Astrocyte (in vitro differentiated cells and primary cell): ENCODE data around the gene NPAS3. TPM values are rescaled to one million over a fixed set of nuclear protein-coding genes. Genes with fewer than 3 reads are reported as not detected.

ENCODE experiments used
- DNase-seq: peaks from one replicate; pipeline ENCODE4 v3.0.0-alpha.2; 2010; ENCODE audit warnings: low read depth
- FAIRE-seq: peaks from 2 replicates; lab custom pipeline; 2011; peaks lifted over from hg19 to GRCh38; lab: Jason Lieb, UNC
- H2AFZ ChIP-seq: 2 replicates; pipeline ENCODE4 v1.6.0; 2012; ENCODE audit warnings: low read depth, low read length, inconsistent platforms
- H3K27ac ChIP-seq: 2 replicates; pipeline ENCODE4 v1.5.1; 2011; ENCODE audit warnings: low read depth, low read length, inconsistent platforms
- H3K27me3 ChIP-seq: 2 replicates; pipeline ENCODE4 v1.6.0; 2011; ENCODE audit warnings: low read length, inconsistent platforms; ENCODE audit not compliant: insufficient read depth
- H3K36me3 ChIP-seq: 2 replicates; pipeline ENCODE4 v1.5.1; 2011; ENCODE audit warnings: low read length, inconsistent platforms; ENCODE audit not compliant: insufficient read depth
- H3K4me1 ChIP-seq: 2 replicates; pipeline ENCODE4 v1.5.1; 2011; ENCODE audit warnings: low read length, inconsistent platforms; ENCODE audit not compliant: insufficient read depth
- H3K4me2 ChIP-seq: 2 replicates; pipeline ENCODE4 v1.6.0; 2012; ENCODE audit warnings: low read length, inconsistent platforms
- H3K4me3 ChIP-seq: 2 replicates; pipeline ENCODE4 v1.5.1; 2011; ENCODE audit warnings: low read depth, mild to moderate bottlenecking, low read length, inconsistent platforms; ENCODE audit not compliant: insufficient read depth
- H3K79me2 ChIP-seq: 2 replicates; pipeline ENCODE4 v1.6.0; 2012; ENCODE audit warnings: mild to moderate bottlenecking, low read length, inconsistent platforms; ENCODE audit not compliant: insufficient read depth
- H3K9ac ChIP-seq: 2 replicates; pipeline ENCODE4 v1.6.0; 2012; ENCODE audit warnings: mild to moderate bottlenecking, low read length, inconsistent platforms
- H3K9me3 ChIP-seq: 2 replicates; pipeline ENCODE4 v1.5.1; 2012; ENCODE audit warnings: low read depth, mild to moderate bottlenecking, low read length, inconsistent platforms; ENCODE audit not compliant: insufficient read depth
- H4K20me1 ChIP-seq: 2 replicates; pipeline ENCODE4 v1.6.0; 2012; ENCODE audit warnings: low read length, inconsistent platforms; ENCODE audit not compliant: insufficient read depth
- H3K27ac Mint-ChIP-seq: one replicate; pipeline ENCODE4 v1.8.0; 2021; ENCODE audit warnings: mild to moderate bottlenecking, mixed read lengths; ENCODE audit not compliant: unreplicated experiment
- H3K27me3 Mint-ChIP-seq: one replicate; pipeline ENCODE4 v1.8.0; 2021; ENCODE audit warnings: low read depth, mixed read lengths; ENCODE audit not compliant: unreplicated experiment
- H3K36me3 Mint-ChIP-seq: one replicate; pipeline ENCODE4 v1.8.0; 2021; ENCODE audit warnings: low read depth, mixed read lengths; ENCODE audit not compliant: unreplicated experiment
- H3K4me1 Mint-ChIP-seq: one replicate; pipeline ENCODE4 v1.8.0; 2021; ENCODE audit warnings: low read depth, mixed read lengths; ENCODE audit not compliant: unreplicated experiment
- H3K4me3 Mint-ChIP-seq: one replicate; pipeline ENCODE4 v1.8.0; 2021; ENCODE audit warnings: mild to moderate bottlenecking, moderate library complexity, mixed read lengths; ENCODE audit not compliant: unreplicated experiment
- H3K9me3 Mint-ChIP-seq: one replicate; pipeline ENCODE4 v1.8.0; 2021; ENCODE audit warnings: mild to moderate bottlenecking, mixed read lengths; ENCODE audit not compliant: unreplicated experiment
- EZH2 ChIP-seq: IDR thresholded peaks from 2 replicates; pipeline ENCODE4 v1.6.1; 2012; ENCODE audit warnings: mild to moderate bottlenecking, low read length, inconsistent platforms; ENCODE audit not compliant: insufficient read depth
- total RNA-seq: library from RNA; stranded (reverse); gene quantifications from 2 replicates; pipeline ENCODE4 v1.2.1, GENCODE V29; 2021
- TF ChIP-seq, protein P1 (sequence below): IDR thresholded peaks from 2 replicates; pipeline ENCODE4 v1.5.1; 2011; ENCODE audit warnings: low read depth, mild to moderate bottlenecking, inconsistent platforms, low read length, moderate library complexity; ENCODE audit not compliant: insufficient read depth

The NPAS3 gene
- total RNA-seq, 1 donor from 2014 or later: 2.6 TPM

- Histone ChIP-seq H3K79me2 (no peaks in the 10 kb centered on the region), H3K4me2 (no peak overlapping the region), H3K4me1 (no peaks in the 10 kb centered on the region), H3K9me3 (no peaks in the 10 kb centered on the region), H3K4me3 (no peak overlapping the region), H3K36me3 (no peaks in the 10 kb centered on the region), H4K20me1 (no peaks in the 10 kb centered on the region), H3K27me3 (peaks cover 2% of the 10 kb centered on the region), H3K27ac (no peak overlapping the region), H2AFZ (no peak overlapping the region), H3K9ac (no peak overlapping the region)
- DNase-seq: peak; percentile 3
- Mint-ChIP-seq H3K4me1 (peaks cover 5% of the 10 kb centered on the region), H3K4me3 (no peak overlapping the region), H3K36me3 (no peaks in the 10 kb centered on the region), H3K27ac (no peak overlapping the region), H3K9me3 (no peaks in the 10 kb centered on the region), H3K27me3 (peaks cover 3% of the 10 kb centered on the region)
- TF ChIP-seq, protein P1, sequence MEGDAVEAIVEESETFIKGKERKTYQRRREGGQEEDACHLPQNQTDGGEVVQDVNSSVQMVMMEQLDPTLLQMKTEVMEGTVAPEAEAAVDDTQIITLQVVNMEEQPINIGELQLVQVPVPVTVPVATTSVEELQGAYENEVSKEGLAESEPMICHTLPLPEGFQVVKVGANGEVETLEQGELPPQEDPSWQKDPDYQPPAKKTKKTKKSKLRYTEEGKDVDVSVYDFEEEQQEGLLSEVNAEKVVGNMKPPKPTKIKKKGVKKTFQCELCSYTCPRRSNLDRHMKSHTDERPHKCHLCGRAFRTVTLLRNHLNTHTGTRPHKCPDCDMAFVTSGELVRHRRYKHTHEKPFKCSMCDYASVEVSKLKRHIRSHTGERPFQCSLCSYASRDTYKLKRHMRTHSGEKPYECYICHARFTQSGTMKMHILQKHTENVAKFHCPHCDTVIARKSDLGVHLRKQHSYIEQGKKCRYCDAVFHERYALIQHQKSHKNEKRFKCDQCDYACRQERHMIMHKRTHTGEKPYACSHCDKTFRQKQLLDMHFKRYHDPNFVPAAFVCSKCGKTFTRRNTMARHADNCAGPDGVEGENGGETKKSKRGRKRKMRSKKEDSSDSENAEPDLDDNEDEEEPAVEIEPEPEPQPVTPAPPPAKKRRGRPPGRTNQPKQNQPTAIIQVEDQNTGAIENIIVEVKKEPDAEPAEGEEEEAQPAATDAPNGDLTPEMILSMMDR: no peak
- no peak for TF ChIP-seq EZH2
- no peak for FAIRE-seq
These were observed 447.5 kb downstream of the NPAS3 start for GRCh38 chr14:33386140-33386539.

DNA sequence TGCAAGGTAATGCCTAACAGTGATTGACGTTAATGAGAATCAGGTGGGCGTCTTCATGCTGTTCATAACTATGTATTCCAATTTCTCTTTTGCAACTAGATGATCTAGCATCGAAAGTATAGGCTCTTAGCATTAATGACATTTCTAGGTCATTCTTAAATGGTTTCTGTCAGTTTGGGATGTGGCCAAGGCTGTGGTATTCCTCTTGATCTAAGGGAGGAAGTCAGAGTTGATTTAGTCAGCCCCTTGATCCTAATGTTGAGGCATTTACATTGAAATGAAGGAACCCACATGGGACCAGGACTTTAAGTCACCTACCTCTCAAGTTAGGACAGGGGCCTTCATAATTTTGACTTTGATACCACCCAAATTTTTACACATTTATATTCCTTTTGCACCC, 448.1 kb downstream of the NPAS3 start:
- no peaks in the 10 kb centered on the region for H3K79me2 ChIP-seq
- H3K4me1 ChIP-seq: no peaks in the 10 kb centered on the region
- H3K27ac ChIP-seq: no peak overlapping the region
- TF ChIP-seq, protein P1: no peak
- no peak for TF ChIP-seq EZH2
- FAIRE-seq: no peak
- H3K4me3 Mint-ChIP-seq: no peak overlapping the region
- H3K36me3 Mint-ChIP-seq: no peaks in the 10 kb centered on the region
- no peaks in the 10 kb centered on the region for H3K9me3 ChIP-seq
- H3K9ac ChIP-seq: no peak overlapping the region
- H2AFZ ChIP-seq: no peak overlapping the region
- no peak overlapping the region for H3K27ac Mint-ChIP-seq
- H3K9me3 Mint-ChIP-seq: no peaks in the 10 kb centered on the region
- H3K4me2 ChIP-seq: no peak overlapping the region
- DNase-seq: peak; percentile 56
- H3K27me3 Mint-ChIP-seq: peaks cover 3% of the 10 kb centered on the region
- no peaks in the 10 kb centered on the region for H3K36me3 ChIP-seq
- no peaks in the 10 kb centered on the region for H4K20me1 ChIP-seq
- peaks cover 2% of the 10 kb centered on the region for H3K27me3 ChIP-seq
- H3K4me1 Mint-ChIP-seq: peaks cover 5% of the 10 kb centered on the region
- no peak overlapping the region for H3K4me3 ChIP-seq

DNA sequence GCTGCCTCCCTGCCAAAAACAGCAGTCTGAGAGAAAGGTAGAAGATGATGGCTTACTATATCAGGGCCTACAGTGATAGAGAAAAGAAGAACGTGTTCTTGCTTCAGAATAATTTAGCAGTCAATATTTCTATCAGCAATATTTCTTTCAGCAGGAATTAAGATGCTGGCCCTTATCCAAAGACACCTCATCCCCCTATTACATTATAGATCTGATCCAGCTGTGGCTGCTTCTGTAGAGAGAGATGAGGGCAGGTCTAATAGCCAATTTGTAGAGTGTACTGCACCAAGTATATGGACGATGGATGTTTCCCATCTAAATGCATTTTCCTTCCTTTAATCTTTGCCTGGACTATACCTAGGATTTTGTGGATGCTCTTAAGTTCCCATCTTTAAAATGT, 451.7 kb downstream of the NPAS3 start:
- no peaks in the 10 kb centered on the region for H3K36me3 Mint-ChIP-seq
- no peak for TF ChIP-seq EZH2
- TF ChIP-seq, protein P1: no peak
- Histone ChIP-seq H3K9ac (no peak overlapping the region), H3K27me3 (peaks cover 2% of the 10 kb centered on the region), H3K9me3 (no peaks in the 10 kb centered on the region), H3K4me1 (no peaks in the 10 kb centered on the region), H3K27ac (no peak overlapping the region), H3K4me3 (no peak overlapping the region), H2AFZ (no peak overlapping the region), H3K36me3 (no peaks in the 10 kb centered on the region), H3K79me2 (no peaks in the 10 kb centered on the region), H3K4me2 (no peak overlapping the region), H4K20me1 (no peaks in the 10 kb centered on the region)
- DNase-seq (no peak), FAIRE-seq (no peak)
- H3K4me1 Mint-ChIP-seq: peaks cover 5% of the 10 kb centered on the region
- H3K27ac Mint-ChIP-seq: no peak overlapping the region
- peaks cover 3% of the 10 kb centered on the region for H3K27me3 Mint-ChIP-seq
- H3K4me3 Mint-ChIP-seq: no peak overlapping the region
- H3K9me3 Mint-ChIP-seq: no peaks in the 10 kb centered on the region
